Tibial artery (tissue), 4 donors: ENCODE data around the gene RAP1B.

Experiments used
- DNase-seq, 2 donors: peaks; one replicate each; pipeline ENCODE4 v3.0.0-alpha.2; 2019
- H3K27ac ChIP-seq, 2 donors: fragments of 200-600 bp; sonication (generic) in 1 of 2; 1 replicate in 1 of 2; 2 replicates in 1 of 2; pipeline ENCODE4 v1.5.1; 2018 to 2019; ENCODE audit warnings: mild to moderate bottlenecking in 1 of 2
- H3K27me3 ChIP-seq, 2 donors: fragments of 200-600 bp; sonication (generic) in 1 of 2; one replicate each; pipeline versions ENCODE4 v1.5.1 to v1.6.0; 2016 to 2019
- H3K36me3 ChIP-seq, 3 donors: fragments of 200-600 bp; sonication (generic) in 2 of 3; one replicate each; pipeline ENCODE4 v1.5.1; 2016 to 2019; ENCODE audit warnings: mild to moderate bottlenecking in 2 of 3
- H3K4me1 ChIP-seq, 4 donors: fragments of 200-600 bp; sonication (generic) in 2 of 4; 1 replicate in 3 of 4; 2 replicates in 1 of 4; pipeline ENCODE4 v1.5.1; 2016 to 2019
- H3K4me3 ChIP-seq, 2 donors: fragments of 200-600 bp; sonication (generic) in 1 of 2; 1 replicate in 1 of 2; 2 replicates in 1 of 2; pipeline ENCODE4 v1.5.1; 2018 to 2019; ENCODE audit warnings: mild to moderate bottlenecking in 2 of 2
- H3K9me3 ChIP-seq, 3 donors: fragments of 200-600 bp; sonication (generic) in 1 of 3; one replicate each; pipeline ENCODE4 v1.5.1; 2016 to 2019
- intact Hi-C: fragments of 100-400 bp; cut with DNase I; formaldehyde crosslinking; loops from one replicate; pipeline ENCODE4 v1.15.0; 2023; ENCODE audit warnings: low total_unique reads
- TF ChIP-seq, protein P1 (sequence below), 2 experiments: fragments of 200-600 bp in 1 of 2; fragments of 450-650 bp in 1 of 2; IDR thresholded peaks; one replicate each; pipeline ENCODE4 v1.5.1; 2017 to 2019; ENCODE audit warnings: antibody characterized with exemption in 2 of 2, mild to moderate bottlenecking in 1 of 2, moderate library complexity in 1 of 2

The RAP1B gene

DNA sequence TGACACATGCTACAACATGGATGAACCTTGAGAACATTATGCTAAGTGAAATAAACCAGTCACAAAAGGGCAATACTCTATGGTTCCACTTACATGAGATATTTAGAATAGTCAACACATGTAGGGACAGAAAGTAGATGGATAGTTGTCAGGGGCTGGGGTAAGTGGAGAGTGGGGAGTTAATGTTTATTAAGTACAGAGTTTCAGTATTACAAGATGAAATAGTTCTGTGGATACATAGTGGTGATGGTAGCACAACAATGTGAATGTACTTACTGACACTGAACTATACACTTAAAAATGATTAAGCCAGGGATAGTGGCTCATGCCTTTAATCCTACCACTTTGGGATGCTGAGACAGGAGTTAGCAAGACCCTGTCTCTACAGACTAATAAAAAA is 84.8 kb downstream of the RAP1B start:
- Histone ChIP-seq H3K36me3 (peaks cover 77 to 97% (median 82%) of the 10 kb centered on the region in 3 donors), H3K4me3 (no peak overlapping the region), H3K27me3 (no peaks in the 10 kb centered on the region), H3K27ac (no peak overlapping the region), H3K9me3 (no peaks in the 10 kb centered on the region), H3K4me1 (no peaks in the 10 kb centered on the region)
- TF ChIP-seq, protein P1, sequence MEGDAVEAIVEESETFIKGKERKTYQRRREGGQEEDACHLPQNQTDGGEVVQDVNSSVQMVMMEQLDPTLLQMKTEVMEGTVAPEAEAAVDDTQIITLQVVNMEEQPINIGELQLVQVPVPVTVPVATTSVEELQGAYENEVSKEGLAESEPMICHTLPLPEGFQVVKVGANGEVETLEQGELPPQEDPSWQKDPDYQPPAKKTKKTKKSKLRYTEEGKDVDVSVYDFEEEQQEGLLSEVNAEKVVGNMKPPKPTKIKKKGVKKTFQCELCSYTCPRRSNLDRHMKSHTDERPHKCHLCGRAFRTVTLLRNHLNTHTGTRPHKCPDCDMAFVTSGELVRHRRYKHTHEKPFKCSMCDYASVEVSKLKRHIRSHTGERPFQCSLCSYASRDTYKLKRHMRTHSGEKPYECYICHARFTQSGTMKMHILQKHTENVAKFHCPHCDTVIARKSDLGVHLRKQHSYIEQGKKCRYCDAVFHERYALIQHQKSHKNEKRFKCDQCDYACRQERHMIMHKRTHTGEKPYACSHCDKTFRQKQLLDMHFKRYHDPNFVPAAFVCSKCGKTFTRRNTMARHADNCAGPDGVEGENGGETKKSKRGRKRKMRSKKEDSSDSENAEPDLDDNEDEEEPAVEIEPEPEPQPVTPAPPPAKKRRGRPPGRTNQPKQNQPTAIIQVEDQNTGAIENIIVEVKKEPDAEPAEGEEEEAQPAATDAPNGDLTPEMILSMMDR (IDR thresholded peaks at IDR 0.05): no peak
- intact Hi-C loops: no loop called here
- DNase-seq: no peak

- Histone ChIP-seq H3K27me3 (no peaks in the 10 kb centered on the region), H3K4me3 (no peak overlapping the region), H3K9me3 (no peaks in the 10 kb centered on the region), H3K27ac (no peak overlapping the region), H3K36me3 (peaks cover 70 to 98% (median 81%) of the 10 kb centered on the region in 3 donors), H3K4me1 (no peaks in the 10 kb centered on the region)
- no peak for DNase-seq
- intact Hi-C loops: no loop called here
- TF ChIP-seq, protein P1 (IDR thresholded peaks at IDR 0.05): no peak
These were observed 88.8 kb downstream of the RAP1B start for GRCh38 chr12:68699486-68699885.
